ENCODE results near the gene SLCO4C1.

Gene SLCO4C1

DNA sequence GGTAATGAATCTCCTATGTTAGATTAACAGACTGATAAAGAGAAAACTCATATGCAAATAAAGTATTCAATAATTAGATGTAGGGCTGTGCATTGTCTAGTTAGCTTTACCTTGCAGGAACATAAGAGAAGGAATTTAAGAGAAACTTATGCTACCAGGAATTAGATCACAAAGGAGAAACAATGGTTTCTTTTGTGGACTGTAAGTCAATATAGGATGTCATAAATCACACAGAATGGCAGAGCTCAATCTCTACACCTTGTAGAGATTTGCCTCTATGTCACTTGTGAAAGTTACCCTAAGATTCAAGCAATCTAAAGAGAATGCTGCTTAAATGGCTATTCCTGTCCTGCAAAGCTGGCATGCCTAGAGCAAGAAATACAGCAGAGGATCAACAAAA, 26.0 kb downstream of the SLCO4C1 start:
- no peak for DNase-seq

DNA sequence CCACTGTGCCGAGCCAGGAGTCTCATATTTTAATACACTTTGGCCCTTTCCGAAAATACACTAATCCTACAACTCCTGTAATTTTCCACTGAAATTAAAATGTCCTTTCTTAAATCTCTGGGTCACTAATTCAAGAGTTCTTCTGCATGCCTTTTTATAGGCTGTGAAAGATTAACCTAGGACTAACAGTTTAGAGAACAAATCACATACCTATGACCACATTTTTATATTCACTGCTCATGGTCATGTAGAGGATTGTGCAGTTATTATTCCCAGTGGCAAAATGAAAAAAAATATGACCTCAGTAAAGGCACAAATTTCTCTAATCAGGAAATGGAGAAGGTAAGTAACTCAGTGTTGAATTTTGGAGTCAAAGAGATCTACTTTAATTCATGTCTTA, 33.4 kb downstream of the SLCO4C1 start:
- no peak for DNase-seq

DNA sequence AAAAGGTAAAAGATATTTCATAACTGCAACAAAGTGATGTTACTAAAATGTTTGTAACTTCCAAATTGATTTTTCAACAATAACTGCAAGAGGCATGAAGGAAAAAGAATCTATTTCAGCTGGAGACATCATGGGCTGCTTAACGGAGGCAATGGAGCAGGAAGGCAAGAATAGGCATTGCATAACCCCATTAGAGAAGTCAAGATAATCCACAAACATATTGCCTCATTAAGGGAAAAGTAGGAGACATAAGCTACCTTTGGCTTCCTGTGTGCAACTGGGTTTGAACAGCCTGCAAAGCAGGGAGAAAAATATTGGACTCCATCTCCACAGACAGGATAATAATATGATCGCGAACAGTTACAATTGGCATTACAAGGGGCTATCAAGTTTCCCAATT, 46.7 kb downstream of the SLCO4C1 start:
- DNase-seq = no peak

DNA sequence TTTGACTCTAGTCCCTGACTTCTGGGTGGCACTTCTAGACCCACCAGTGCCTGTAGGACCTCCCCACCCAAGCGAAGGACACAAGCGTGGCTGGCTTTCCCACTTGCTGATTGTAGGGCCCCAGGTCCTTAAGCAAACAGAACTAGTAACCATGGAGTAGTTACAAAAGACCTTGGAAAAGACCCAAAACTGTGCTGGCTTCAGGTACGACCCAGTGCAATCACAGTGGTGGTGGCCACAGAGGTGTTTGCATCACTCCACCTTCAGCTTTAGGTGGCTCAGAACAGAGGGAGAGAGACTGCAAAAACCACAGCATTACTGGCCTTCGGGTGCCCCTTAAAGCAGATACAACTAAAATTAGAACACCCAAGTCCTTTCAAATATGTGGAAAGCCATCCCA, 52.9 kb downstream of the SLCO4C1 start:
- no peak for DNase-seq

DNA sequence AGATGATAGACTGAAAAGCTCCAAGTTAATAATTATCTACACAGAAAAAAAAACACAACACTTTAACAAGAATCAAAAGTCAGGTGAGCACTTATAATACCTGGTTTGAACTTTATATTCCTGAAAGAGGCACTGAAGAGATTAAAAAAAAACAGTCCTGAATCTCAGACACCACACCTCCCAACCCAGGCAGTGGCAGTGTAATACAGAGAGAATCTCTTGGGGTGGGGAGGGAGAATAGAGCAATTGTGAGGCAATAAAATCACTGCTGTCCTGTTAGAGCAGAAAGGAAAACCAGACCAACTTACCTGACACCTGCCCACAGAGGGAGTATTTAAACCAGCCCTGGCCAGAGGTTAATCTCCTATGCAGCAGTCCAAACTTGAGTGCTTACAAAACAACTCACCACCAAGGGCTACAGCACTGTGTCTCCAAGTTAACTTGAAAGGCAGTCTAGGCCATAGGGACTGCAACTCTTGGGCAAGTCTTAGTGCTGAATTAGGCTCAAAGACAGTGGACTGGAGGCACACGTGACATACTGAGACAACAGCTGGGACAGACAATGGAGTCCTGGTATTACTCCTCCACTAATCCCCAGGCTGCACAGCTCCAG, 54.2 kb downstream of the SLCO4C1 start:
- DNase-seq = peak; percentile 61

DNA sequence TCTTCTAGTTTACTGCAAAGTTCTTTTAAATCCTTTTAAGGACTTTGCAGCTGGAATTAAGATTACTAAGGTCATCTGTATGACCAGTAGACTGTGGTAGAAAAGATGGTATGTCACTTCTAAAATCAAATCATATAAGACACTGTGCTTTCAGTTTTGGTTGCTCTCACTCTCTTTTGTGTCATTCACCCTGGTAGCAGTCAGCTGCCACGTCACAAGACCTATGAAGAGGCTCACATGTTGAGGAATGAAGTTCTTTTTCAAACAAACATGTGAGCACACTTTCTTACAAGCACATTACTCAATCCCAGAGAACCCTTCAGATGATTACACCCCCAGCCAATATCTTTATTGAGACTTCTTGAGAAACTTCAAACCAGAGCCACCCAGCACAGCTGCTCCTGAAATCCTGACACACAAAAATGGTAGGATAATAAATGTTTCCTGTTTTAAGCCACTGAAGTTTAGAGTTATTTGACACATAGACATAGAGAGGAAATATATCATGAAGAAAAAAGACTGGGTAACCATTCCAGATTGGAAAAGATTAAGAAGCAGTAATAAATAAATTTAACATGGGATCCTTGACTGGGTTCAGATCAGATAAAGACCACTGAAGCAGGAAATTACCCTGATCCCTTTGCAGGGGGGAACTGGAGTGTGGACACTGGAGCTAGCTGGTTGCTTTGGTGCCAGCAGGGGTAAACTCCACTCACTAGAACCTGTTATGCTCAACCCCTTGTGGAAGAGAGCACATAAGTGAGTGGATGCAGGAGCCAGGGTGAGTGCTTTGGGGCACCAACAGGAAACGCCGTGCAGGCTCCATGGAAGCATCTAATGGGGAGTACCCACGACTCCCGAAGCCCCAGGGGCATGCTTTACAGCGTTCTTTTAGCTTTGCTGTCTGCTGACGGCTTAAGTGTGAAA, 64.1 kb downstream of the SLCO4C1 start:
- DNase-seq = no peak

DNA sequence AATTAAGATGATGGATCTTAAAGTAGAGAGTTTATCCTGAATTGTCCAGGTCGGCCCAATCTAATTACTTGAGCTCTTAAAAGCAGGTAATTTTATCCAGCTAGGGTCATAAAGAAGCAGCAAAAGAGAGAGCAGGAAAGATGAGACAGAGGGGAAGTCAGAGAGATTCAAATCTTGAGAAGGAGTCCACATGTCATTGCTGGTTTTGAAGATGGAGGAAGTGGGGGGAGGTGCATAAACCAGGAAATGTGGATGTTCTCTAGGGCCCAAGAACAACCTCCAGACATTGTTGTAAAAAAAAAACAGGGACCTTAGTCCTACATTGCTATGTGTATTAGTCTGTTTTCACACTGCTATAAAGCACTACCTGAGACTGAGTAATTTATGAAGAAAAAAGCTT, 66.4 kb downstream of the SLCO4C1 start:
- DNase-seq = no peak

DNA sequence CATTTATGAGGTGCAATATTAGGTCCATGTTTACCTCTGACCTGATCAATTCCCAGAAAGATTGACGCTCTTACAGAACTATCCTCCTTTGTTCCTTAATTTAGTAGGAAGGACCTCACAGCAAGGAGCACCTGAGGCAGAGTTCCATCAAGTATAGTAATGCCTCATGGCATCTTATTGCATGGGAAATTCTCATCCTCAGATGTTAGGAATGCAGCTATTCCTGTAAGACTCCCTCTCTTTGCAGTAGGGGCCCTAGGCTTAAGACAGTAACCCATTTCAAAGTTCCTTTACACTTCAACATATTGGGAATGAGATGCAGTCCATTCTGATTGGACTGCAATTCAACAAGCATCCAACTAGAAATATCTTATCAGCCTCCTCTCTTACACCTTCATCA, 69.8 kb downstream of the SLCO4C1 start:
- DNase-seq = no peak

DNA sequence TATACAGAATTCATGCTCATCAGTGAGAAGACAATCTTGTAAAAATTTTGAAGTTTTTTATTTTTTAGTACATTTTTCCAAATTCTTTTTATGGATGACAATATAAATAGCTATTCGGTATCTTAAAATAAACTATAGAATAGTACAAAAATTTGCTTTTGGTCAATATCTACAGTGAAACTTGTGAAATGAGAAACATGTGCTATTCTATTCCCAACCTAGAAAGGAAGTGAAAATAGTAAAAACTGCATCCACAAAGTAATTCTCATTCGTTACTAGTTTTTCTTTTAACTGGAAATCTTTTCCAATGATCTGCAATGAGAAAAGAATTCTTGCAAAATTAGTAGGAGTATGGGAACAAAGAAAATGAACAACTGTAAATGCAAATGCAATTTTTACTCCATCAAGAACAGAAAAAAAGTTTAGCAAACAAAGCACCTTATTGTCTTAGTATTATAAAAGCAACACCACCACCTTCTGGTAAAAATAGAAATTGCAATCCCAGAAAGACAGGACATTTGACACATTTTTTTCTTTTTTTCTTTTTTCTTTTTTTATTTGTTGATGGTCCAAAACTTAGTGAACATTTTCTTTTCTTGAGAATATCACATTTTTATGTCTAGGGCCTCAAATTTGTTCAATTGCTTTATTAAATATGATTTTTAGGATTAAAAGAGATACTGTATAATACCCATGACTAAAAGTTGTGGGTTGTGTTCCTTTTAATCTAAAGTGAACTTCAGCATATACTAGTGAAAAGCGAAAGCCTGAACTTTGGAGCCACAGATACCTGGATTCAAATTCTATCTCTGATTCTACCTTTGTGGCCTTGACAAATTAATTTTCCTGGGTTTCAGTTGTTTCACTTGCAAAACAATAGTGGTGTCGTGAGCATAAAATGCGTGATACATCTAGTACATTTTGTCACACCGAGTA, 72.3 kb downstream of the SLCO4C1 start:
- DNase-seq = no peak

DNA sequence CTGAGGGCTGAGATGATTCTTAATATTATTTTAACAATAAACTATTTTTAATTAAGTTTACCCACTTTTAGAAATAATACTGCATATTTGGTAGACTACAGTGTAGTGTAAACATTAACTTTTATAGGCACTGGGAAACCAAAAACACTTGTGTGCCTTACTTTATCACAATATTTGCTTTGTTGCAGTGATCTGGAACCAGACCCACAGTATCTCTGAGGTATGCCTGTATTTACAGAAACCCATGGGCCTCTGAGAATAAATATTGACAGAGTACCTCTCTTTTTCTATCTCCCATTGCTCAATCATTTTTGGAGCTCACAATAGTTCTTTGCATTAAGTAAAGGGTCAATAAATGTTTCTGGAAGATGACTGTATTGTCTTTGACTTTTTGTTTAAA, 73.3 kb downstream of the SLCO4C1 start:
- no peak for DNase-seq

DNA sequence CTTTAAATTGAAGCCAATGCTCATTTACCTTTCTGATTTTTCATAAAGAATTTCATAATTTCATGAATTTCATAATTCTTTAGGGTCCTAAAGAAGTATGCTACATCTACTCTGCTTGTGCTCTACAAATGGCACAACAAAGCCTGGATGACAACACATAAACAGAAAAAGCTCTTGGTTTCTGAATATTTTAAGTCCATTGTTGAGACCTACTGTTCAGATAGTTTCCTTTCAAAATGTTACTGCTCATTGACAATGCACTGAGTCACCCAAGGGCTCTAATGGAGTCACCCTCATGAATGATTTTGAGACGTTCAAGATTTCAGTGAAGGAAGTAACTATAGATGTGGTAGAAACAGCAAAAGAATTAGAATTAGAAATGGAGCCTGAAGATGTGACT, 74.1 kb downstream of the SLCO4C1 start:
- DNase-seq = no peak

DNA sequence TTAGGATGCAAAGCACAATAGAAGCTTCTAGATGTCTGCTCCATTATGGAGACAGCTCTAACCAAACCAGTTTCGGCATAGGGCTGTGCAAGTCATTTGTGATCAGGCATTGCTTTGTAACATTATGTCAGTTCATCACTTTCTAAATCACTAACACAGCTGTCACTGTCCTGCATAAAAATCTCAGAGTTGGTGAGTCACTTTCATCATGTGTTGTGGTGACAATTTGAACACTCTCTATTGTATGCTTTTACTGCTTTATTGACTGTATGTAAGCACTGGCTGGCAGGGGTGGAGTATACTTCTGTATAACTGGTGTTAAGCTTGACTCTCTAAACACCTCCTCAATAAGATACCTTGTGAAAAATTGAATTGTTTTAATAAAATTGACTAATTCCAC, 77.9 kb downstream of the SLCO4C1 start:
- DNase-seq = no peak

DNA sequence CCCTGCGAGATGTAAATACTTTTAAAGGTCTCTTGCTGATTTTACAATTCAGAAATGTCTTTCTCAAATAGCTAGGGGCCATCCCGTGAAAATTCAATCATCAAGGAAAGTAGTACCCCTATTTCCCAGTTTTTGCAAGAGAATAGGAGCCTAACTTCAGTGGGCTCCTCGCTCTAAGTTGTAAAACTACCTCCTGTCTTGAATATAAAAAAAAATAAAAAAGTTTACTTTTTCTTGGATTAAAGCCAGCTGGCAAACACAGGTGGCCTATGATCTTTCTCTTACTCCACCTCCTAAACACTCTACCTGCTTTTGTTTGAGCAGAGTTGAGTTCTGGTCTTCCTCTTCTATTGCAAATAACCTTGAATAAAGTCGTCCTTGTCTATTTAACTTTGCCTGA, 79.4 kb downstream of the SLCO4C1 start:
- DNase-seq = no peak

DNA sequence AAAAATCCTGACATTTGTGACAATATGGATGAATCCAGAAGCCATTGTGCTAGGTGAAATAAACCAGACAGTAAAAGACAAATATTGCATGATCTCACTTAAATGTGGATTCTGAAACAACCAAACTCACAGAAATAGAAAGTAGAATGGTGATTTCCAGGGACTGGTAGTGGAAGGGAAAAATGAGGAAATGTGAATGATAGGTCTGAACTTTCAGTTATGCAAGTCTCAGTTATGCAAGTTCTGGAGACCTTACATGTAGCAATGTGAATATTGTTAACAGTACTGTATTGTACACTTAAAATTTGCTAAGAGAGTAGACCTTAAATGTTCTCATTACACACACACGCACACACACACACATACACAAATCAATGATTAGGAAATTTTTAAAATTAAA, 84.9 kb downstream of the SLCO4C1 start:
- no peak for DNase-seq

DNA sequence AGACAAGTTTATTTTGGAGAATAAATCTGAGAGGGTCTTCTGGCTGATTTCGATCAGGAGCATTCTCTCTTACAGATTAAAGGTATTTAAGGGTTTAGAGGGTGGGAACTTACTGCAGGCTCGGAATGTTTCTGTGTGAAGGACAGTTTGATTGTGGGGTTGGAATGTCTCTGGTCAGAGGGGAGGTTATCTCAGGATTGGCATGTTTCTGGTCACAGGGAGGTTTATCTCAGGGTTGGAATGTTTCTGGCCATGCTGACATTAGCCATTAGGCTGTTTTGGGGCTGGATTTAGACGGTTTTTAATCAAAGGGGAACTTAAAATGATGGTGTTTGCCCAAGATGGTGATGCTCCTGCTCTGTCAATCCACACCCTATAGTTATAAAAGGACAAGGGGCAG, 95.2 kb downstream of the SLCO4C1 start:
- no peak for DNase-seq

DNA sequence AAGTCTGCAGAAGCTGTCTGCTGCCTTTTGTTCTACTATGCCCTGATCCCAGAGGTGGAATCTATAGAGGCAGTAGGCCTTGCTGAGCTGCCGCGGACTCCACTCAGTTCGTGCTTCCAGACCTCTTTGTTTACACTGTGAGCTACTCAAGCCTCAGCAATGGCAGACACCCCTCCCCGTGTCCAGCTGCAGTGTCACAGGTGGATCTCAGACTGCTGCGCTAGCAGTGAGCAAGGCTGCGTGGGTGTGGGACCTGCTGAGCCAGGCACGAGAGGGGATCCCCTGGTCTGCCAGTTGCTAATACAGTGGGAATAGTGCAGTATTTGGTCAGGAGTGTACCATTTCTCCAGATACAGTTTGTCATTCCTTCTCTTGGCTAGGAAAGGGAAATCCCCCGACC, 99.6 kb downstream of the SLCO4C1 start:
- DNase-seq = no peak
